KMS-11 (cell line): ENCODE data around the gene C11orf21.

Source experiments
- H2AFZ ChIP-seq: fragments of 200-600 bp; sonication (generic); 2 replicates; pipeline ENCODE4 v1.6.1; 2016; ENCODE audit warnings: antibody characterized with exemption, mixed run types, low read depth
- H3K27ac ChIP-seq: fragments of 200-600 bp; sonication (generic); 2 replicates; pipeline ENCODE4 v1.6.1; 2016; ENCODE audit warnings: mild to moderate bottlenecking, mixed run types
- H3K27me3 ChIP-seq: fragments of 200-600 bp; sonication (generic); 2 replicates; pipeline ENCODE4 v1.6.1; 2017; ENCODE audit warnings: mild to moderate bottlenecking, low read depth, mixed run types, moderate library complexity; ENCODE audit not compliant: insufficient read depth
- H3K36me3 ChIP-seq: fragments of 200-600 bp; sonication (generic); 2 replicates; pipeline ENCODE4 v1.6.1; 2017; ENCODE audit warnings: mild to moderate bottlenecking, mixed run types; ENCODE audit not compliant: insufficient read depth
- H3K4me1 ChIP-seq: fragments of 200-600 bp; sonication (generic); 2 replicates; pipeline ENCODE4 v1.6.1; 2016; ENCODE audit warnings: mild to moderate bottlenecking, low read depth, mixed run types; ENCODE audit not compliant: poor library complexity, severe bottlenecking
- H3K4me2 ChIP-seq: fragments of 200-600 bp; sonication (generic); 2 replicates; pipeline ENCODE4 v1.7.0; 2016; ENCODE audit warnings: mild to moderate bottlenecking, mixed run types
- H3K4me3 ChIP-seq: fragments of 200-600 bp; sonication (generic); IDR thresholded peaks from 2 replicates; pipeline ENCODE4 v1.6.1; 2017; ENCODE audit warnings: low read depth, low read length, mixed read lengths; ENCODE audit not compliant: insufficient read depth
- H3K79me2 ChIP-seq: fragments of 200-600 bp; sonication (generic); 2 replicates; pipeline ENCODE4 v1.6.1; 2016; ENCODE audit warnings: low read depth, mixed run types; ENCODE audit not compliant: insufficient read depth
- H3K9ac ChIP-seq: fragments of 200-600 bp; sonication (generic); 2 replicates; pipeline ENCODE4 v1.6.1; 2016; ENCODE audit warnings: mild to moderate bottlenecking, mixed run types
- H4K20me1 ChIP-seq: fragments of 200-600 bp; sonication (generic); 2 replicates; pipeline ENCODE4 v1.6.1; 2016; ENCODE audit warnings: mild to moderate bottlenecking, mixed run types; ENCODE audit not compliant: insufficient read depth
- TF ChIP-seq, protein P1 (sequence below): fragments of 200-600 bp; sonication (generic); conservative IDR thresholded peaks from 2 replicates; pipeline ENCODE4 v1.6.1; 2017; ENCODE audit warnings: low read depth, mild to moderate bottlenecking, antibody characterized with exemption, low read length, moderate library complexity, mixed read lengths

The C11orf21 gene

DNA sequence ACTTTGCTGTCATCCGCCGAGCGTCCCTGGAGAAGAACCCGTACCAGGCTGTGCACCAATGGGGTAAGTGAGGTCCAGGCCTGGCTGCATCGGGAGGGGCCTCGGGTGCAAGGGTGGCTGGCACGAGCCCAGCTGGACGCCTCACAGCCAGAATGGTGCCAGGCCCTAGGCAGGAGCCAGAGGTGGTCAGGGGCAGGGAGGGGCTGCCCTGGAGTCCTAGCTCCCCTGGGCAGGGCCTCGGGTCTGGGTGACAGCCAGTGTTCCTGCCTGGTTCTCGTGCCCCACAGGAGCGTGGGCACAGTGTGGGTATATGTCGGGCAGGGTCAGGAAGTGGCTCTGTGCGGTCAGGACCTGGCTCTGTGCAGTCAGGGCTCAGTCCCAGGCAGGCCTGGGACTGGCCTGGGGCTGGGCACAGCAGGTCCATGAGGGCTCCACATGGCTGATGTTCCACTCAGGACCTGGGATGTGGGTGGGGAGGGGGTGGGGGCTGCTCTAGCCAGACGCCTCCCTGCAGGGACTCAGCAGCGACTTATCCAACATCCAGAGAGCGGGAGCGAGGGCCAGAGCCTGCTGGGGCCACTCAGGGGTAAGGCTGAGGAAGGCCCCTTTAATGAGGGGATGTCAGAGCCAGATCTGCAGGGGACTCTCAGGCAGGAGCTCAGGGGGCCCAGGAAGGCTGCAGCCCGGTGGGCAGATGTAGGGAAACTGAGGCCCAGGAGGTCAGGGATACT is 1.3 kb upstream of the C11orf21 start:
- no peaks in the 10 kb centered on the region for H3K79me2 ChIP-seq
- no peaks in the 10 kb centered on the region for H3K36me3 ChIP-seq
- no peak overlapping the region for H3K4me2 ChIP-seq
- H3K4me3 ChIP-seq: no peak overlapping the region
- H4K20me1 ChIP-seq: no peaks in the 10 kb centered on the region
- H3K27ac ChIP-seq: no peak overlapping the region
- TF ChIP-seq, protein P1, sequence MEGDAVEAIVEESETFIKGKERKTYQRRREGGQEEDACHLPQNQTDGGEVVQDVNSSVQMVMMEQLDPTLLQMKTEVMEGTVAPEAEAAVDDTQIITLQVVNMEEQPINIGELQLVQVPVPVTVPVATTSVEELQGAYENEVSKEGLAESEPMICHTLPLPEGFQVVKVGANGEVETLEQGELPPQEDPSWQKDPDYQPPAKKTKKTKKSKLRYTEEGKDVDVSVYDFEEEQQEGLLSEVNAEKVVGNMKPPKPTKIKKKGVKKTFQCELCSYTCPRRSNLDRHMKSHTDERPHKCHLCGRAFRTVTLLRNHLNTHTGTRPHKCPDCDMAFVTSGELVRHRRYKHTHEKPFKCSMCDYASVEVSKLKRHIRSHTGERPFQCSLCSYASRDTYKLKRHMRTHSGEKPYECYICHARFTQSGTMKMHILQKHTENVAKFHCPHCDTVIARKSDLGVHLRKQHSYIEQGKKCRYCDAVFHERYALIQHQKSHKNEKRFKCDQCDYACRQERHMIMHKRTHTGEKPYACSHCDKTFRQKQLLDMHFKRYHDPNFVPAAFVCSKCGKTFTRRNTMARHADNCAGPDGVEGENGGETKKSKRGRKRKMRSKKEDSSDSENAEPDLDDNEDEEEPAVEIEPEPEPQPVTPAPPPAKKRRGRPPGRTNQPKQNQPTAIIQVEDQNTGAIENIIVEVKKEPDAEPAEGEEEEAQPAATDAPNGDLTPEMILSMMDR: no peak
- H2AFZ ChIP-seq: no peak overlapping the region
- no peak overlapping the region for H3K9ac ChIP-seq
- peaks cover 30% of the 10 kb centered on the region for H3K27me3 ChIP-seq
- H3K4me1 ChIP-seq: peaks cover 8% of the 10 kb centered on the region

DNA sequence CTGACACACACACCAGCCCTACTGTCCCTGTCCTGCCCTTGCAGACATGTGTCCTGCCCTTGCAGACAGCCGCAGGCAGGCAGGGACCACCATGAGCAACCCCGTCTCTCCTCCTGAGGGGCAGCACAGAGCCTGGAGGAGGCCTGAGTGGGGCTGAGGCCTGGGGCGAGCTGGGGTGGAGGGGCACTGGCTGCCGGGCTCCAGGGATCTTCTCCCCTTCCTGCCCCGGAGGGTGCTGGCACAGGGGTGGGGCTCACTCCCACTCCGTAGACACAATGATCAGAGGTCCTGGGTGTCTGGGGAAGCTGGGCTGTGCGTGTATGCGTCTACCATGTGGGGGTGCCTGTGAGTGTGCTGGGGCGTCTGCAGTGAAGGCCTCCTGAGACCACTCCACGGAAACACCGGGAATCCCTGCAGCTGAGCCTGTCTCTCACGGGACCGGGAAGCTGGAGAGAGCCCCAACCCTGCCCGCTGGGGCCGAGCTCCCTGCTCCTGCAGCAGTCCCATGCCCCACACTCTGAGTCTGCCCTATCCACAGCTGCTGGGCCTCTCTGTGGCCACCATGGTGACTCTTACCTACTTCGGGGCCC is 683 bp upstream of the C11orf21 start:
- Histone ChIP-seq H3K9ac (no peak overlapping the region), H2AFZ (no peak overlapping the region), H3K27ac (no peak overlapping the region), H3K4me2 (no peak overlapping the region), H3K4me3 (no peak overlapping the region), H3K27me3 (peaks cover 33% of the 10 kb centered on the region), H4K20me1 (no peaks in the 10 kb centered on the region), H3K4me1 (peaks cover 8% of the 10 kb centered on the region), H3K79me2 (no peaks in the 10 kb centered on the region), H3K36me3 (no peaks in the 10 kb centered on the region)
- TF ChIP-seq, protein P1: no peak

DNA sequence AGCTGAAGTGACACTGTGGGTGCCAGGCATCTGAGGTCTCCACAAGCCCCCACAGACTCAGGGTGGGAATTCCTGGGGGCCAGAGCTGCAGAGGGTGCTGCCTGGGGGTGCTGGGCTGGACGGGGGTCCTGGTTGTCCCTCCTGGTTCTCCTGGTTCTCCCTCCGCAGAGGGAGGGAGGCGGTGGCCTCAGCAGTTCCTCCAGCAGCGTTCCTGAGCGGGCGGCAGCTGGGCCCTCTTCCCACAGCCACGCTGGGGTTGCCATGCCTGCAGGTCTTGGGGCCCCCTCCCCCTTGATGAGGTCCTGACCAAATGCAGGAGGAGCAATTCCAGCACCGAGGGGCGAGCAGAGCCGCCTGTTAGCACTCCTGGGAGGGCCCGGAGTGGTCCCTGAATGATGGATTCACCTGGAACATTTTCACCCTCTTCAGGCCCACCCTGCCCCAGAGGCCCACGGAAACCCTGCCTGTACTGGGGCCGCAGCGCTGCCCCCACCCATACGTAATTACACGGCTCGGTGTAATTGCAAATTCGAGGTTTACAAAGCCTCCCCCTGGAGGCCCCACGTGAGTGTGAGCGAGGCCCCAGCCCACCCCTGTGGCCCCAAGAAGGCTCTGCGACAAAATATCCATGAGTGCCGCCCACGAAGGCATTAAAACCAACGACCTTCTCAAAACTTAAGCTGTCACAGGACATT is 635 bp downstream of the C11orf21 start:
- H4K20me1 ChIP-seq: no peaks in the 10 kb centered on the region
- TF ChIP-seq, protein P1: no peak
- no peaks in the 10 kb centered on the region for H3K36me3 ChIP-seq
- no peak overlapping the region for H3K9ac ChIP-seq
- H3K4me2 ChIP-seq: no peak overlapping the region
- H3K27ac ChIP-seq: no peak overlapping the region
- H3K27me3 ChIP-seq: peaks cover 44% of the 10 kb centered on the region
- peaks cover 4% of the 10 kb centered on the region for H3K4me1 ChIP-seq
- H2AFZ ChIP-seq: no peak overlapping the region
- no peak overlapping the region for H3K4me3 ChIP-seq
- H3K79me2 ChIP-seq: no peaks in the 10 kb centered on the region

DNA sequence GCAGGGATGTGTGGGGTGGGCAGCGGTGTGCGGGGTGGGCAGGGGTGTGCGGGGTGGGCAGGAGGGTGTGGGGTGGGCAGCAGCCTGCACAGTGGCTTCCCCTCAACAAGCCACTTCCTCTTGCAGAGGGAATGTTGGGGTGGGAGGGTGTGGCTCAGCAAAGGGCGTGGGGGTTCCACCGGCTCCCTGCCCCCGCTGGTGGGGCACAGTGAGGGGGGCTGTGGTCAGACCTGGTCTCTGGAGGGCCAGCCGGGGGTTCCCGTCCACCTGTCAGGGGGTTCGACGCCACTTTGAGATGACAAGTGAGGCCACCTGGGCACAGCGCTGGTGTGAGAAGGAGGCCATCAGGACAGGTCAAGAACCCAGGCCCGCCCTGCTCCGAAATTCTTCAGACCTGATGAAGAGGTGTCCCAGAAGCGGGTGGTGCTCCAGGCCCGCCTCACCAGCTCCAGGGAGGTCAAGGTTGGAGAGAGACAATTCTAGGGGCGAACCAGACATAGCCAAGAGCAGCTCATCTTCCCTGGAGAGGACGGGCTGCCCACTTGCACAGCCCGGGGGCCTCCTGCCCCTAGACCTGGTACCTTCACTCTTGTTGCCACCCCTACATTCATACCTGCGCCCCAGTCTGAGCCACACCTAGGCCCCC is 1.3 kb downstream of the C11orf21 start:
- no peak overlapping the region for H3K27ac ChIP-seq
- H2AFZ ChIP-seq: no peak overlapping the region
- no peak overlapping the region for H3K4me2 ChIP-seq
- TF ChIP-seq, protein P1: no peak
- no peak overlapping the region for H3K9ac ChIP-seq
- peaks cover 4% of the 10 kb centered on the region for H3K4me1 ChIP-seq
- peaks cover 51% of the 10 kb centered on the region for H3K27me3 ChIP-seq
- no peaks in the 10 kb centered on the region for H4K20me1 ChIP-seq
- no peaks in the 10 kb centered on the region for H3K79me2 ChIP-seq
- H3K4me3 ChIP-seq: no peak overlapping the region
- H3K36me3 ChIP-seq: no peaks in the 10 kb centered on the region
